SW 1271 (cell line): ENCODE results near the gene SLC4A2.

Experiments used
- DNase-seq, 2 experiments: peaks; one replicate each; lab custom pipeline; 2025; lab: John Stamatoyannopoulos, UW

The SLC4A2 gene

DNA sequence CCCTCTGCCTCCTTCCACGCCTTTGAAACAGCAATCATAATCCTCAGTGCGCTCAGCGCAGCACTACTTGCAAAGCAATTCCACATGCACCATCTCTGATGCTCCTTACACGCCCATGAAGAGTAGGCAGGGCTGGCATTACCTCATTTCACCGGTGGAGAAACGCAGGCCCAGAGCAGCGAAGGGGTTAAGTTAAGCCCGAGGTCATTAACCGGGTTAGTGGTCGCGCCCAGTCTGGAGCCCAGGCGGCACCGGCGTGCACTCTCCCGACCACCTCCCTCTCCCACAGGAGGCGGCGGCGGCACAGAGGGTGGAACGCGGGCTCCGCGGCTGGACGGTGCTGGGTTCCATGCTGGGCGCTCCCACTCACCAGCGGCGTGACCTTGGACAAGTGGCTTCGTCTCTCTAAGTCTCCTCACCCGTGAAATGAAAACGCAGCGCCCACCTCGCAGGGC is 20.7 kb downstream of the SLC4A2 start:
- DNase-seq: peak in 1 of 2 experiments; percentile 25

- peak; percentile 75 to 85 for DNase-seq
Observed at GRCh38 chr7:151080522-151081169, 21.3 kb downstream of the SLC4A2 start, which contains the start of gene FASTK. TSS of gene FASTK (minus strand) at chr7:151080809. CDS start at chr7:151080766, 43 bp downstream.

DNA sequence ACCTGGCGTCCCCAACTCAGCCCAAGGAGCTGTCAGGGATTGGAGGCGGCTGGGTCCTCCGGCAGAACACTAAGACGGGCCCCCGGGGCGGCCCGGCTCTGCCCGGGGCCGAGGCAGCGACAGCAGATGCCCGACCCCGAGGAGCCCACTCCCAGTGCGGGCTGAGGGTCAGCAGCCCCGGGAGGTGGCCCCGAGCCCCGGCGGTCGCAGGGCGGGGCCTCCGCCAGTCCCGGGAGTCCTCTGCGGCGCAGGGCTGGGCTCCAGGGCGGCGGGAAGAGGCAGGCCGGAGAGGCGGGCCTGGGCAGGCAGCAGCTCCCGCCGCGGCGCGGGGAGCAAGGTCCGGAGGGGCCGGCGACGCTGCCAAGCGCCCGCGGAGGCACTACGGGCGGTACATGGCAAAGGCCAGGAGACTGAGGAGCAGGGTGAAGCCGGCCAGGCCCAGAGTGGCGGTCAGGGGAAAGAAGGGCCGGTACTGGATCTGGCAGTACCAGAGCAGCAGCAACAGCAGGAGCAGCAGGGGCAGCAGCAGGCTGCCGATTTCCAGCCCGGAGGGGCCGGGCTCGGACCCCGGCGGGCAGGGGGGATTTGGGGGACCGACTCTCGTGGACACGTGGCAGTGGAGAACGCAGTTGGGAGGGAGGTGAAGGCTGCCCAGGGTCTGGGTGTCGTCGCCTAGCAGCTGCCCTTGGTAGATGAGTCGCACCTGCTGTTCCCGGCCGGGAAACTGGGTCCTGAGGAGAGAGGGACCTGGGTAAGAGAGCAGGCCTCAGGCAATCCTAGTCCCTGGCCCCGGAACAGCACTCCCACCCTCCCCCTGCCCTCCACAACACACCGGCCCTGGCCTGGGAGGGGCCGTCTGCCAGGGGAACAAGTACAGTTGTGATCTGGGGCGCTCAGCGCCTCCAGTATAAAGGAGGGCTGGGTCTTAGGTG is 22.0 kb downstream of the SLC4A2 start:
- peak in 1 of 2 experiments; percentile 32 for DNase-seq

GRCh38 chr7:151082141-151083070 is 23.0 kb downstream of the SLC4A2 start:
- peak in 1 of 2 experiments; percentile 50 for DNase-seq

- peak; percentile 45 to 52 for DNase-seq
Observed at GRCh38 chr7:151083071-151083823, 23.9 kb downstream of the SLC4A2 start, which contains the start of gene TMUB1. TSS of gene TMUB1 (minus strand) at chr7:151083493. CDS start at chr7:151082563, 930 bp downstream.

DNA sequence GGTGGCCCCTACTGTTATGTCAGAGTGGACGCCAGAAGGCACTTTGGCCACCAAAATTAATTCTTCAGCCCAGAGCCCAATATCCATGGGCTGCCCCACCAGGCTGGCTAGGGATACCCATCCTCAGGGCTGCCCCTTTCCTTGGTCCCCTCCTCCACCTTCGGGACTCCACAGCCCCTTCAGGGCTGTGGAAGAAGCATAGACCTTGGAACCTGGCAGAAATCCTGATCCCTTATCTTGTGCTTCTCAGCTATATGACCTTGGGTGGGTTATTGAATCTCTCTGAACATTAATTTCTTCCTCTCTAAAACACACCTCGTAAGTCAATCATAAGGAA is 24.4 kb downstream of the SLC4A2 start:
- no peak for DNase-seq

GRCh38 chr7:151085329-151085690 is 25.9 kb downstream of the SLC4A2 start:
- DNase-seq: no peak

GRCh38 chr7:151085691-151086620 is 26.6 kb downstream of the SLC4A2 start, which contains the start of gene AGAP3:
TSS of gene AGAP3 (plus strand) at chr7:151086475. CDS start at chr7:151086742, 267 bp downstream.
- peak; percentile 50 to 72 for DNase-seq

DNA sequence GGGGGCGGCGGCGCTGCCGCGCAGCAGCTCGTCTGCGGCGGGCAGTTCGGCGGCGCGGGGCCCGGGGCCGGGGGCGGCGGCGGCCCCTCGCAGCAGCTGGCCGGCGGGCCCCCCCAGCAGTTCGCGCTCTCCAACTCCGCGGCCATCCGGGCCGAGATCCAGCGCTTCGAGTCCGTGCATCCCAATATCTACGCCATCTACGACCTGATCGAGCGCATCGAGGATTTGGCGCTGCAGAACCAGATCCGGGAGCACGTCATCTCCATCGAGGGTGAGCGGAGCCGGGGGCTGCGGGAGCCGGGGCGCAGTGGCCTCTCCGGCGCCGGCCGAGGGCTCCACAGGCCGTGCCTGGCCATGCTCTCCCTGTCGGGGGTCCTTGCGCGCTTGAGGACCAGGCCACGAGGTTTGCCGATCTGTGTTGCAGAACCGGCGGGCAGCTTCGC is 27.4 kb downstream of the SLC4A2 start:
- DNase-seq: no peak

DNA sequence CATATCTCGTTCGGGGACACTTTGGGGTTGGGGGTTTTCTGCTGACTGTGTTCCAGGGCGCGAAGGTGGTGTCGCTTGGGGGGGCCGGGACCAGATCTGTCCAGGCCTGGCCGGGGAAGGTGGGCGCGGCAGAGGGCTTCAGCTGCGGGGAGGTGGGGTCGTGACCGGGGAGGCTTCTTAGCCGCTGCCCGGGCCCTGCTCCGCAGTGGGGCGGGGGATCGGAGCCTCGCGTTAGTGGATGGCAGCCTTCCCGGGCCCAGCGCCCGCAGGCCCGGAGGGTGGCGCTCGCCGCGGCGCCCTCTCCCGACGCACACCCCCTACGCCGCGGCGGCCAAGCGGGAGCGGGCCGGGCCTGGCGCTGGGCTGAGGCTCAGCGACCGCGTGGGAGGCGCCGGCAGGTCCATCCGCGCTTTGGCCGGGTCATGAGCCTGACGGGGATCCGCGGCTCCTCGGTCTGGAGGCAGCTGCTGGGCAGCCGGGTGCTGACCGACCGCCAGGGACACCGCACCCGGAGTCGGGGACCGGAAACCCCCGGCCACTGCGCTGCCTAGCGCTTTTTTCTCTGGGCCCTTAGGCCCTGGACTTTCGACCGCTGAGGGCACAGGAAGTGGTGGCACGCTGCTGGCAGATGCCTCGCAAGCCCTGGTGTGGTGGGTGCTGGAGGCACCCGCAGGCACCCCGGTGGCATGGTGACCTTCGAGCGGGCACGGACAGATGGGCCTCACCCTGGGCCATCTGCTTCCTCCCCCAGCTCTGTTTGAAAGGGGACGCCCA is 28.0 kb downstream of the SLC4A2 start:
- peak in 1 of 2 experiments; percentile 50 for DNase-seq

DNA sequence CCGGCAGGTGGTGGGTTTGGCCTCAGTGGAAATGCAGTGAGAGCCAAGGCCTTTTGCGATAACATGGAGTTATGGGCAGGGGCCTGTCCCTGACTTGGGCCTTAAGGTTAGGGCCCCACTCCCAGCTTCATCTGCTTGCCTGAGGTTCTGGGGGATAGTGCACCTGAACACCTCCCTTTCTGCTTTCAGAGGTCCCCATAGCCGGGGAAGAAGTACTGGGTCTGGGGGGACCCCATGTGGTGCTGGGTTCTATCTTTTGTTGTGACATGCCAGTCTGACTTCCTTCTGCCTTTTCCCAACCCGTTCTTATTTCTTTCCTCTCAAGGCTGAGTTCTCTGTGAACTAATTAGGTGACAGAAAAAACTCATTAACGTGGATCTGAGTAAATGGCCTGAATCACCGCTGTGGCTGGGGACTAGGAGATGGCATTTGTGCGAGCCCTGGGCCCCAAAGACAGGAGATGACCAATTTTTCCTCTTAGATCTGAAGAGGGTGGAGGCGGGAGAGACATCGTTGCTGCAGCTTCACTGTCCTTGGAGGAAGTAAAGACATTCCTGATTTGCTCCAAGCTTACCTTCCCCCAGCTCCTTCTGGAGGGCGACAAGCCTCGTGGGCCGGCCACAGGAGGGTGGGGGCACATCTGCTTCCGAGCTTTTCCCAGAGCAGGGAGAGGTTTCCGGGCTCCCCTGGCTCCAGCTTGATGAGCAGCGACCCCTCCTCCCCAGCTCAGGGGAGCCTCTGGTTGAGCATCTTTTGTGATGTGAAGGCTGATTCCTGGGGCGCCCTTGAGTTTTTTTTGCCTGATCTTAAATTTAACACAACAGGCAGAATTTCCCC is 28.8 kb downstream of the SLC4A2 start:
- DNase-seq: peak in 1 of 2 experiments; percentile 40

DNA sequence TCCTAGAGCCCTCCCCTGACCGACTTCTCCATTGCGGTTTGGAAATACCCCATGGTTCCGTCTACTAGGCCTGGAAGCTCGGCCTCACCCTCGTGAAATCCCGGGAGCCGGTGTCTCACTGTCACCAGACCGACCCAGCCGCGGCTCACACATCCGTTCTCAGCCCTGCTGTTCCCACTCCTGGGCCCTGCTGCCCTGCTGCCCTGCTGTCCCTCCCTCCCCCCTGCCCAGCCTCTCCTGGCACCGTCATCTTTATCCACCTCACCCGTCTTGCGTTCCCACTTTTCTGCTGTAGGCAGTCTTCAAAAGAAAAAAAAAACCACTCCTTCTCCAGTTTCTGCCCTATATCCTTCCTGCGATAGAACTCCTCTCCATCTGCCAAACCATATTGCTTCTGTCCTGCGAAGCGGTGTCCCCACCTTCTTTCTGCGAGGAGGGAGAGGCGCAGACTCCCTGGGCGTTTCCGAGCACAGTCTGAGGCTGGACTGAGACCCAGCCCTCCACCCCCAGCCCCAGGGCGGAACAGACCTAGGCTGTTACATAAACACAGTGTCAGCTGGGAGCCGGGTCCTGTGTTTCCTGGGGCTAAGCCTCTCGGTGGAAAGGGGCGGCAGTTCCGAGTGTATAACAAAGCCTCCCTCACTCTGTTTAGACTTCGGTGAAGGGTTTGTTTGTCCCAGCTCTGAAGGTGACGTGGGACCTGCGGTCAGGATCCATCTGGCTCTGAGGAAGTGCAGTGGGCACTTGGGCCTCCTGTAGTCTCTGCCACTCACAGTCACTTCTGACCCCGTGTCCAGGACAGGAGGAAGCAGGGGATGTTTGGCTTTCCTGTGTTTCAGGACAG is 29.7 kb downstream of the SLC4A2 start:
- no peak for DNase-seq

DNA sequence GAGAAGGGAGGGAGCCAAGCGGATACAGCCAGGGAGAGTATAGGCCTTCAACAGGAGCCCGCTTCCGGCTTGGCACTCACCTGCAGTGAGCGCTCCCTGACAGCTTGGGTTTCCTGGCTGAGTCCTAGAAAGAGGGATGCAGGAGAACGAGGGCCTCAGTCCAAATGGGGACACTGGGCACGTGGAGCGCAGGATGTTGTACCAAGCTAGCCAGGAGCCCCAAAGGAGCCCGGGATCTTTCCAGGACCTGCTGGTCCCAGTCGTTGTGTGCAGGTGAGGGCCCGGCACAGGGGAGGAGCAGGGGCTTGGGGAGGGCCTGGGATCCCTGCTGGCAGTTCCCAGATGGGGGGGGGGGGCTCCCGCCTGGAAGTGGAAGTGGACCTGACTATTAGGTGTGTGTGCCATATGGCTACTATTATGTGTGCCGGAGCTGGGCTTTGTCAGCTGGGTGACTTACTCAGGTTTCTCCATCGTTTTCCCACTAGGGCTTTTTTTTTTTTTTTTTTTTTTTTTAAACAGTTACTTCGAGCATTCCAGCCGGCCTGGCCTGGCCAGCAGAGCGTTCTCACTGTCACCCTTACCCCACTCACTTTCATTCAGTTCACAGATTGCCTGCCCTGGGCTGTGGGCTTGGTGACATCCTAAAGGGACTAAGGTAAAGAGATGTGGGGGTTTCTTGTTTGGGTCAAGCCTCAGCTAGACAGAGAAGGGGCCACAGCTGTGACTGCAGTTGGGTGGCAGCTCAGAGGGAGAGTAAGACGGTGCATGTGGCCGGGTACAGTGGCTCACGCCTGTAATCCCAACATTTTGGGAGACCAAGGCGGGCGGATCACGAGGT is 30.7 kb downstream of the SLC4A2 start:
- DNase-seq: no peak

DNA sequence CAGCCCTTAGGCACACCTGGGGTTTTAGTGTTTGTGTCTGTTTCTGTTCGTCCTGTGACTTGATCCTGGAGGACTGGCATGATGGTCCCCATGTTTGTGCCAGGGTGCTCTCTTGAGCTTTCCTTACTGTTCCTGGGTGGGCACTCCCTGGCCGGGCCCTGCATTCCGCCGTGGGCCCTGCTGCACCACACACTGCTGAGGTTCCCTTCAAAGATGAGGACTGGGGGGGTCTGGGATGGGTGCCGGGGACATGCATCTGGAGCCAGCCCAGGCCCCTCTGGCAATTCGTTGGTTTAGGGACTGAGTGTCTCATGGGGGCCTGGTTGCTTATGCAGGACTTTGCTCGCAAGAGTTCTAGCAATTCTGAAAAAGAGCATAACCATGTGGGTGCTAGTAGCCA is 31.6 kb downstream of the SLC4A2 start:
- DNase-seq: no peak

DNA sequence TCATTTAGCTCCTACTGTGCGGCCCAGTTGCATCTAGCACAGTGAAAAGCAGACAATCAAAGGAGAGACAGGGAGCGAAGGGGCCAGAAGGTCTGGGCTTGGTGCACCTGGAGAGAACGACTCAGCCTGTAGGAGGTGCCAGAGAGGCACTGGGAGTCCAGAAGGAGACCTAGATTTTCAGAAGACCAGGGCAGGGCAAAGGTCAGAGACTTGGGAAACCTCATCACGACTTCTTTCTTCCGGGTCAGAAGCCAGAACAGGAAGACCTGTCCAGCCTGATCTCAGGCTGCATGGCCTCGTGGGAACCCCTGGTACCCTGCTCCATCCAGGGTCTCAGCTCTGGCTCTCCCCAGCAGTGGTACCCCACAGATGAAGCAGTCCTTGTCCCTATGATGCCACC is 32.0 kb downstream of the SLC4A2 start:
- DNase-seq: no peak

GRCh38 chr7:151091988-151092387 is 32.6 kb downstream of the SLC4A2 start:
- no peak for DNase-seq
